GM21786 (cell line): ENCODE measurements around the gene CAMTA1.

Experiments
- ATAC-seq: cut with Tn5 transposase; IDR thresholded peaks from one replicate; pipeline ENCODE4 v1.9.1; 2021; ENCODE audit not compliant: unreplicated experiment

The CAMTA1 gene

GRCh38 chr1:6953907-6954364 lies 168.7 kb downstream of the CAMTA1 start:
- no peak for ATAC-seq

GRCh38 chr1:6954591-6954990 lies 169.3 kb downstream of the CAMTA1 start:
- no peak for ATAC-seq

GRCh38 chr1:6955357-6956094 lies 170.3 kb downstream of the CAMTA1 start:
- ATAC-seq, result no peak

- no peak for ATAC-seq
Measured at GRCh38 chr1:6956488-6957159, 171.4 kb downstream of the CAMTA1 start.

- ATAC-seq, result no peak
Measured at GRCh38 chr1:6957341-6957740, 172.1 kb downstream of the CAMTA1 start.

- no peak for ATAC-seq
Measured at GRCh38 chr1:6958407-6959030, 173.3 kb downstream of the CAMTA1 start.

GRCh38 chr1:6959491-6959890 lies 174.2 kb downstream of the CAMTA1 start:
- ATAC-seq, result no peak

GRCh38 chr1:6960291-6960811 lies 175.1 kb downstream of the CAMTA1 start:
- no peak for ATAC-seq

GRCh38 chr1:6960860-6961259 lies 175.6 kb downstream of the CAMTA1 start:
- no peak for ATAC-seq

- ATAC-seq, result no peak
Measured at GRCh38 chr1:6961289-6961688, 176.0 kb downstream of the CAMTA1 start.

GRCh38 chr1:6961905-6962477 lies 176.7 kb downstream of the CAMTA1 start:
- ATAC-seq, result no peak

GRCh38 chr1:6962478-6962995 lies 177.3 kb downstream of the CAMTA1 start:
- no peak for ATAC-seq

- ATAC-seq, result no peak
Measured at GRCh38 chr1:6962996-6963911, 178.0 kb downstream of the CAMTA1 start.

- no peak for ATAC-seq
Measured at GRCh38 chr1:6963912-6964307, 178.7 kb downstream of the CAMTA1 start.

GRCh38 chr1:6965083-6965934 lies 180.1 kb downstream of the CAMTA1 start:
- ATAC-seq, result no peak

- no peak for ATAC-seq
Measured at GRCh38 chr1:6965935-6966241, 180.6 kb downstream of the CAMTA1 start.

GRCh38 chr1:6966326-6966725 lies 181.1 kb downstream of the CAMTA1 start:
- ATAC-seq, result no peak

GRCh38 chr1:6967431-6968111 lies 182.3 kb downstream of the CAMTA1 start:
- no peak for ATAC-seq

GRCh38 chr1:6969106-6969505 lies 183.9 kb downstream of the CAMTA1 start:
- no peak for ATAC-seq
